Thyroid gland (tissue), 4 donors: Measurements from ENCODE around the gene PTPRN2. TPM values are rescaled to one million over a fixed set of nuclear protein-coding genes. Genes with fewer than 3 reads are reported as not detected.

Source experiments
- DNase-seq, 2 donors: peaks; one replicate each; pipeline ENCODE4 v3.0.0-alpha.2; 2019
- H3K27ac ChIP-seq, 3 donors: fragments of 200-600 bp; sonication (generic); 1 replicate in 2 of 3; 2 replicates in 1 of 3; pipeline ENCODE4 v1.5.1; 2016 to 2019; ENCODE audit warnings: mild to moderate bottlenecking in 1 of 3, moderate library complexity in 1 of 3
- H3K27me3 ChIP-seq: fragments of 200-600 bp; sonication (generic); one replicate; pipeline ENCODE4 v1.5.1; 2019
- H3K36me3 ChIP-seq, 2 donors: fragments of 200-600 bp; sonication (generic); one replicate each; pipeline ENCODE4 v1.5.1; 2016 to 2019
- H3K4me1 ChIP-seq, 2 donors: fragments of 200-600 bp; sonication (generic); one replicate each; pipeline ENCODE4 v1.5.1; 2017 to 2019
- H3K4me3 ChIP-seq, 3 donors: fragments of 200-600 bp; sonication (generic); replicated peaks in 1 of 3; 1 replicate in 2 of 3; 2 replicates in 1 of 3; pipeline ENCODE4 v1.5.1; 2016; ENCODE audit warnings: mild to moderate bottlenecking in 1 of 3
- H3K9me3 ChIP-seq: fragments of 200-600 bp; sonication (generic); one replicate; pipeline ENCODE4 v1.5.1; 2017
- CTCF ChIP-seq, 6 experiments: fragments of 200-600 bp in 3 of 6; fragments of 450-650 bp in 3 of 6; sonication (generic) in 3 of 6; IDR thresholded peaks; one replicate each; pipeline ENCODE4 v1.5.1; 2016 to 2019; ENCODE audit warnings: antibody characterized with exemption in 6 of 6, mild to moderate bottlenecking in 2 of 6, inconsistent platforms in 1 of 6, moderate library complexity in 1 of 6
- POLR2A ChIP-seq, 2 donors: fragments of 450-650 bp; IDR thresholded peaks; one replicate each; pipeline ENCODE4 v1.6.1; 2017; ENCODE audit warnings: antibody characterized with exemption in 2 of 2, mild to moderate bottlenecking in 2 of 2, moderate library complexity in 1 of 2
- WGBS, 2 donors: methylation state at CpG; one replicate each; pipeline ENCODE4 v1.1.5; 2017; 5-methylcytosine and 5-hydroxymethylcytosine counted together
- intact Hi-C: fragments of 100-400 bp; cut with DNase I; formaldehyde crosslinking; loops from one replicate; pipeline ENCODE4 v1.15.1; 2023
- total RNA-seq, 4 donors: library from RNA; depleted of rRNA; stranded (reverse); fragments of >200 nt; gene quantifications; one replicate each; pipeline ENCODE4 v1.2.3, GENCODE V29; 2016

The PTPRN2 gene
- total RNA-seq, 4 donors from 2014 or later = 4.2 to 9.9 (median 7.7) TPM

GRCh38 chr7:158192184-158192835, 395.3 kb downstream of the PTPRN2 start:
- Histone ChIP-seq H3K36me3 (no peaks in the 10 kb centered on the region), H3K9me3 (no peaks in the 10 kb centered on the region), H3K27me3 (no peaks in the 10 kb centered on the region), H3K4me3 (no peak overlapping the region), H3K27ac (no peak overlapping the region), H3K4me1 (no peaks in the 10 kb centered on the region)
- no peak for DNase-seq
- 78 to 82% methylated on average over 19 to 28 of the region's 28 CpGs for WGBS, 2 donors
- intact Hi-C loops = no loop called here
- no peak for TF ChIP-seq CTCF (IDR thresholded peaks at IDR 0.05)
- TF ChIP-seq POLR2A (IDR thresholded peaks at IDR 0.05) = no peak

GRCh38 chr7:158191671-158192070, 396.0 kb downstream of the PTPRN2 start:
- Histone ChIP-seq H3K9me3 (no peaks in the 10 kb centered on the region), H3K36me3 (no peaks in the 10 kb centered on the region), H3K4me3 (no peak overlapping the region), H3K27ac (no peak overlapping the region), H3K4me1 (no peaks in the 10 kb centered on the region), H3K27me3 (no peaks in the 10 kb centered on the region)
- intact Hi-C loops = no loop called here
- 91 to 97% methylated on average over 6 to 7 of the region's 8 CpGs for WGBS, 2 donors
- DNase-seq = no peak
- no peak for TF ChIP-seq POLR2A (IDR thresholded peaks at IDR 0.05)
- no peak for TF ChIP-seq CTCF (IDR thresholded peaks at IDR 0.05)

- H3K9me3 ChIP-seq = no peaks in the 10 kb centered on the region
- DNase-seq = no peak
- intact Hi-C loops = no loop called here
- H3K27ac ChIP-seq = no peak overlapping the region
- TF ChIP-seq POLR2A (IDR thresholded peaks at IDR 0.05) (no peak), CTCF (IDR thresholded peaks at IDR 0.05) (no peak)
- no peaks in the 10 kb centered on the region for H3K4me1 ChIP-seq
- no peak overlapping the region for H3K4me3 ChIP-seq
- 70 to 81% methylated on average over 4 to 10 of the region's 11 CpGs for WGBS, 2 donors
- H3K36me3 ChIP-seq = no peaks in the 10 kb centered on the region
- no peaks in the 10 kb centered on the region for H3K27me3 ChIP-seq
These were observed 396.9 kb downstream of the PTPRN2 start for GRCh38 chr7:158190756-158191155.

- no peaks in the 10 kb centered on the region for H3K9me3 ChIP-seq
- H3K36me3 ChIP-seq = no peaks in the 10 kb centered on the region
- WGBS, 2 donors = 92 to 93% methylated on average over 10 to 12 of the region's 15 CpGs
- no peak for DNase-seq
- H3K27ac ChIP-seq = no peak overlapping the region
- intact Hi-C loops = no loop called here
- TF ChIP-seq CTCF (IDR thresholded peaks at IDR 0.05) = no peak
- TF ChIP-seq POLR2A (IDR thresholded peaks at IDR 0.05) = no peak
- H3K27me3 ChIP-seq = no peaks in the 10 kb centered on the region
- no peaks in the 10 kb centered on the region for H3K4me1 ChIP-seq
- no peak overlapping the region for H3K4me3 ChIP-seq
These were observed 398.9 kb downstream of the PTPRN2 start for GRCh38 chr7:158188676-158189075.

- TF ChIP-seq CTCF (IDR thresholded peaks at IDR 0.05) (no peak), POLR2A (IDR thresholded peaks at IDR 0.05) (no peak)
- no peak overlapping the region for H3K27ac ChIP-seq
- H3K4me1 ChIP-seq = no peaks in the 10 kb centered on the region
- H3K9me3 ChIP-seq = no peaks in the 10 kb centered on the region
- intact Hi-C loops = no loop called here
- DNase-seq = no peak
- H3K27me3 ChIP-seq = no peaks in the 10 kb centered on the region
- WGBS, 2 donors = 81 to 84% methylated on average over 7 of the region's 7 CpGs
- H3K4me3 ChIP-seq = no peak overlapping the region
- H3K36me3 ChIP-seq = no peaks in the 10 kb centered on the region
These were observed 400.0 kb downstream of the PTPRN2 start for GRCh38 chr7:158187694-158187994.
